GM19043 (cell line): Measurements from ENCODE around the gene GRM7.

Experiments used
- ATAC-seq: cut with Tn5 transposase; IDR thresholded peaks from one replicate; pipeline ENCODE4 v1.9.1; 2021; ENCODE audit warnings: low read depth; ENCODE audit not compliant: unreplicated experiment

GRM7 gene

GRCh38 chr3:6965881-6966280, 105.0 kb downstream of the GRM7 start:
- no peak for ATAC-seq

GRCh38 chr3:6971933-6972332, 111.0 kb downstream of the GRM7 start:
- ATAC-seq = no peak

GRCh38 chr3:6985848-6986247, 124.9 kb downstream of the GRM7 start:
- no peak for ATAC-seq

- no peak for ATAC-seq
Measured at GRCh38 chr3:6989608-6990291, 128.8 kb downstream of the GRM7 start.

- no peak for ATAC-seq
Measured at GRCh38 chr3:6994081-6994668, 133.3 kb downstream of the GRM7 start.

- no peak for ATAC-seq
Measured at GRCh38 chr3:7000501-7000900, 139.6 kb downstream of the GRM7 start.

GRCh38 chr3:7001370-7001769, 140.5 kb downstream of the GRM7 start:
- ATAC-seq = no peak

GRCh38 chr3:7015683-7016440, 154.9 kb downstream of the GRM7 start:
- no peak for ATAC-seq

- ATAC-seq = no peak
Measured at GRCh38 chr3:7025581-7026300, 164.8 kb downstream of the GRM7 start.

GRCh38 chr3:7029562-7029961, 168.6 kb downstream of the GRM7 start:
- ATAC-seq = no peak

GRCh38 chr3:7038394-7038793, 177.5 kb downstream of the GRM7 start:
- no peak for ATAC-seq

- no peak for ATAC-seq
Measured at GRCh38 chr3:7062714-7063113, 201.8 kb downstream of the GRM7 start.

GRCh38 chr3:7070461-7070860, 209.5 kb downstream of the GRM7 start:
- ATAC-seq = no peak

- ATAC-seq = no peak
Measured at GRCh38 chr3:7074217-7074616, 213.3 kb downstream of the GRM7 start.

GRCh38 chr3:7075117-7075516, 214.2 kb downstream of the GRM7 start:
- ATAC-seq = no peak

GRCh38 chr3:7075901-7076300, 215.0 kb downstream of the GRM7 start:
- no peak for ATAC-seq

GRCh38 chr3:7082244-7082643, 221.3 kb downstream of the GRM7 start:
- no peak for ATAC-seq

- no peak for ATAC-seq
Measured at GRCh38 chr3:7086417-7086816, 225.5 kb downstream of the GRM7 start.

GRCh38 chr3:7095116-7095515, 234.2 kb downstream of the GRM7 start:
- no peak for ATAC-seq

- ATAC-seq = no peak
Measured at GRCh38 chr3:7100136-7100535, 239.2 kb downstream of the GRM7 start.

GRCh38 chr3:7106635-7107034, 245.7 kb downstream of the GRM7 start:
- ATAC-seq = no peak
